HT1080 (cell line): ENCODE results near the gene ATP5MC3. TPM values are rescaled to one million over a fixed set of nuclear protein-coding genes. Genes with fewer than 3 reads are reported as not detected.
"Not testable (repeated sequence)": the region's sequence is repeated elsewhere in the genome, so short reads cannot be mapped to it uniquely, and the experiment has no call there.

Source experiments
- DNase-seq: peaks from one replicate; pipeline ENCODE4 v3.0.0-alpha.2; 2015; ENCODE audit warnings: low read depth
- polyA plus RNA-seq, 2 experiments: library from polyadenylated mRNA; depleted of rRNA; stranded (reverse); fragments of >200 nt; gene quantifications; 2 replicates each; pipeline ENCODE4 v1.2.3, GENCODE V29; 2015
- total RNA-seq: library from RNA; depleted of rRNA; stranded (reverse); fragments of >200 nt; shearing (Covaris generic); gene quantifications from 2 replicates; pipeline ENCODE4 v1.2.3, GENCODE V29; 2014; rRNA removed

The ATP5MC3 gene
- total RNA-seq: 259 and 273 TPM in 2 replicates
- 354 and 419 TPM in 2 replicates for polyA plus RNA-seq (2015; cell fraction: cytosol; rRNA removed)
- polyA plus RNA-seq (2015; cell fraction: nucleus; rRNA removed): 174 and 205 TPM in 2 replicates

- peak; percentile 92 for DNase-seq
Measured at GRCh38 chr2:175181104-175181876, at the start of gene ATP5MC3. Gene ATP5MC3, minus strand, starts transcription at chr2:175181710. Its CDS starts 317 bp downstream, at chr2:175181393.

- not testable (repeated sequence) for DNase-seq
Measured at GRCh38 chr2:175228601-175229000, 47.1 kb upstream of the ATP5MC3 start.

GRCh38 chr2:175228179-175228578 lies 46.7 kb upstream of the ATP5MC3 start:
- DNase-seq: no peak

- peak; percentile 7 for DNase-seq
Measured at GRCh38 chr2:175227393-175227792, 45.9 kb upstream of the ATP5MC3 start.

GRCh38 chr2:175220075-175220474 lies 38.6 kb upstream of the ATP5MC3 start:
- no peak for DNase-seq

- no peak for DNase-seq
Measured at GRCh38 chr2:175218551-175218950, 37.0 kb upstream of the ATP5MC3 start.

- DNase-seq: no peak
Measured at GRCh38 chr2:175207741-175208438, 26.4 kb upstream of the ATP5MC3 start.

- no peak for DNase-seq
Measured at GRCh38 chr2:175206866-175207265, 25.4 kb upstream of the ATP5MC3 start.

- peak; percentile 70 for DNase-seq
Measured at GRCh38 chr2:175205523-175205922, 24.0 kb upstream of the ATP5MC3 start.

GRCh38 chr2:175203621-175204496 lies 22.3 kb upstream of the ATP5MC3 start:
- DNase-seq: peak; percentile 60

GRCh38 chr2:175195012-175195411 lies 13.5 kb upstream of the ATP5MC3 start:
- no peak for DNase-seq

GRCh38 chr2:175188761-175189160 lies 7.3 kb upstream of the ATP5MC3 start:
- no peak for DNase-seq

- peak; percentile 52 for DNase-seq
Measured at GRCh38 chr2:175187378-175187777, 5.9 kb upstream of the ATP5MC3 start.

- DNase-seq: no peak
Measured at GRCh38 chr2:175183674-175184073, 2.2 kb upstream of the ATP5MC3 start.

- DNase-seq: no peak
Measured at GRCh38 chr2:175181877-175182308, 383 bp upstream of the ATP5MC3 start.

GRCh38 chr2:175180701-175181103 lies 808 bp downstream of the ATP5MC3 start:
- DNase-seq: peak; percentile 40

GRCh38 chr2:175176624-175177023 lies 4.9 kb downstream of the ATP5MC3 start:
- no peak for DNase-seq

GRCh38 chr2:175175896-175176295 lies 5.6 kb downstream of the ATP5MC3 start:
- DNase-seq: peak; percentile 9

GRCh38 chr2:175175320-175175719 lies 6.2 kb downstream of the ATP5MC3 start:
- DNase-seq: no peak

- no peak for DNase-seq
Measured at GRCh38 chr2:175170659-175171304, 10.7 kb downstream of the ATP5MC3 start.

GRCh38 chr2:175169191-175169590 lies 12.3 kb downstream of the ATP5MC3 start:
- DNase-seq: no peak
